Measurements from ENCODE around the gene EID2B. TPM values are rescaled to one million over a fixed set of nuclear protein-coding genes. Genes with fewer than 3 reads are reported as not detected.

EID2B gene
- total RNA-seq, 2 donors from 2014 or later: 4.3 to 4.5 TPM

DNA sequence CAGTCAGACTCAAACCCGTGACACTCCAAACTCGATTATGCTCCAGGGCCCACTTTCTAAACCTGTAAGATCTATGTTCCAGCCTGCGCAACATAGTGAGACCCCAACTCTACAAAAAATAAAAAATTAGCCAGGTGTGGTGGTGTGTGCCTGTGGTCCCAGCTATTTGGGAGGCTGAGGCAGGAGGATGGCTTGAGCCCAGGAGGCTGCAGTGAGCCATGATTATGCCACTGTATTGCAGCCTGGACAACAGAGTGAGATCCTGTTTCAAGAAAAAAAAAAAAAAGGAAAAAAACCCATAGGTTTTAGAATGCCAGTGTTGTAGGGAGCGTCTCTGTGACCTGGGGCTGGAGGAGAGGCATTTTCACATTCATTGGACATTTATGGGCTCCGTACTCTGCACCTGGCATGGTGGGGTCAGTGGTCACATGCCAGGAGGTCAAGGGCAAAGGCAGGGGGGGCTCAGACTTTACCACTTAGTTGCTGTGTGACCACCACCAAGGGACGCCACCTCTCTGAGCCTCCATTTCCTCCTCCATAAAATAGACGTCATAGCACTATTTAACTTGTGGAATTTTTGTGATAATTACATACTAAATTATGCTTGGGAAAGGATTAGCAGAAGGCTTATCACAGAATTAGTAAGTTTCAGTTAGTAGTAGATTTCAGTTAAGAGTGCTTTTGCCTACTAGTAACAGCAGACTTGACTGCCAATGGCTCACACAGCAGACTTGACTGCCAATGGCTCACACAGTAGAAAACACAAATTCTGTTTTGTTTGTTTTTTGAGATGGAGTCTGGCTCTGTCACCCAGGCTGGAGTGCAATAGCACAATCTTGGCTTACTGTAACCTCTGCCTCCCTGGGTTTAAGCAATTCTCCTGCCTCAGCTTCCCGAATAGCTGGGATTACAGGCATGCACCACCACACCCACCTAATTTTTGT lies 11.8 kb downstream of the EID2B start:
- DNase-seq (no peak), ATAC-seq (replicated peaks in 1 of 2) (no peak)
- H3K4me1 Mint-ChIP-seq (ENCODE audit: low read depth): peaks cover 11% of the 10 kb centered on the region
- peaks cover 24% of the 10 kb centered on the region for H3K27me3 Mint-ChIP-seq (ENCODE audit: low read depth)
- no peak overlapping the region for H3K27ac Mint-ChIP-seq
- H3K9me3 Mint-ChIP-seq: no peaks in the 10 kb centered on the region
- peaks cover 1 to 3% of the 10 kb centered on the region in 2 donors for H3K36me3 Mint-ChIP-seq (ENCODE audit: insufficient read depth in 2 of 2)
- no peak overlapping the region for H3K4me3 Mint-ChIP-seq

DNA sequence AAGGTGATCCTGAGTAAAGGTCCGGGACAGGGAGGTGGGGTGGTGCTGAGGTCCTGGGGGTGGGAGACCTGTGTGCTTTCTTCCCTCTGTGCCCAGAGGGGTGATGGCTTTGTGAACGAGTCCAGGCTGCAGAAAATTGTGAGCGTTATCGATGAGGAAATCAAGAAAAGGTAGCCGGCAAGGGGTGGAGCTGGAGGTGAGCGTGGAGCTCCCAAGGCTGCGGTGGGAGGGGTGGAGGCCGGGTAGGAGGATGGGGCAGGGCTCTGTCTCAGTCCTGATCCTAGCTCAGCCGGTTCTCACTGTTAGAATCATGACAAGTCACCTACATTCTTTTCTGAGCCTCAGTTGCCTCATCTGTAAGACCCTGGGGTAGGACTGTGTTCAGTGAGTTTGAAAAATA lies 13.7 kb downstream of the EID2B start:
- peaks cover 0 to 3% of the 10 kb centered on the region in 2 donors for H3K36me3 Mint-ChIP-seq (ENCODE audit: insufficient read depth in 2 of 2)
- H3K4me3 Mint-ChIP-seq: no peak overlapping the region
- peaks cover 14% of the 10 kb centered on the region for H3K4me1 Mint-ChIP-seq (ENCODE audit: low read depth)
- no peaks in the 10 kb centered on the region for H3K9me3 Mint-ChIP-seq
- DNase-seq (no peak), ATAC-seq (replicated peaks in 1 of 2) (no peak)
- H3K27ac Mint-ChIP-seq: no peak overlapping the region
- H3K27me3 Mint-ChIP-seq (ENCODE audit: low read depth): peaks cover 41% of the 10 kb centered on the region

DNA sequence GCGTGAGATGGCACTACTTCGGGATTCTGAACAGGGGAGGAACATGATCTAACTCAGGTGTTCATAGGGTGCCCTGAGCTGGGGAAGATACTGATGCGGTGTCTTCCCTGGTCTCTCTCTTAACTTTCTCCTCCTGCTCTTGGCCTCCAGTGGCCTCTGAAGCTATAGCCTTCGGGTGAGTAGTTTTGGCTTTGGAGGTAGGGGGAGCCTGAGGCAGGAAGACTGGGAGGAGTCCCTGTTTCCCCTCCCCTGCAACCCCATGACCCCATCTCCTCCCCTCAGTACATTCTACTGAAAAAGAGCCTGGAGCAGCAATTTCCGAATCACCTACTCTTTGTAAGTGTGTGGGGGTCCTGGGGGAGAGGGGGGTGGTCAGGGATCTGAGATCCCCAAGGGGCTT lies 14.2 kb downstream of the EID2B start:
- no peak overlapping the region for H3K27ac Mint-ChIP-seq
- H3K9me3 Mint-ChIP-seq: no peaks in the 10 kb centered on the region
- peaks cover 46% of the 10 kb centered on the region for H3K27me3 Mint-ChIP-seq (ENCODE audit: low read depth)
- peaks cover 14% of the 10 kb centered on the region for H3K4me1 Mint-ChIP-seq (ENCODE audit: low read depth)
- H3K36me3 Mint-ChIP-seq (ENCODE audit: insufficient read depth in 2 of 2): peaks cover 0 to 3% of the 10 kb centered on the region in 2 donors
- no peak for DNase-seq
- H3K4me3 Mint-ChIP-seq: no peak overlapping the region
- ATAC-seq (replicated peaks in 1 of 2): no peak

- Mint-ChIP-seq H3K4me3 (no peak overlapping the region), H3K36me3 (ENCODE audit: insufficient read depth in 2 of 2) (peaks cover 0 to 3% of the 10 kb centered on the region in 2 donors)
Measured at GRCh38 chr19:39517432-39517831, 15.2 kb downstream of the EID2B start.

GRCh38 chr19:39516270-39516669 lies 16.4 kb downstream of the EID2B start:
- Mint-ChIP-seq H3K27me3 (ENCODE audit: low read depth) (peaks cover 46% of the 10 kb centered on the region), H3K27ac (no peak overlapping the region), H3K9me3 (no peaks in the 10 kb centered on the region), H3K4me3 (peak overlapping the region; percentile 35 to 82), H3K36me3 (ENCODE audit: insufficient read depth in 2 of 2) (peaks cover 0 to 3% of the 10 kb centered on the region in 2 donors), H3K4me1 (ENCODE audit: low read depth) (peaks cover 14% of the 10 kb centered on the region)
- ATAC-seq (replicated peaks in 1 of 2) (no peak), DNase-seq (no peak)

More at GRCh38 chr19:39517432-39517831, 15.2 kb downstream of the EID2B start:
- DNase-seq: no peak
- Mint-ChIP-seq H3K27ac (no peak overlapping the region), H3K9me3 (no peaks in the 10 kb centered on the region), H3K4me1 (ENCODE audit: low read depth) (peaks cover 14% of the 10 kb centered on the region), H3K27me3 (ENCODE audit: low read depth) (peaks cover 46% of the 10 kb centered on the region)
- ATAC-seq (replicated peaks in 1 of 2): no peak

GRCh38 chr19:39515551-39516191 lies 17.0 kb downstream of the EID2B start:
- peaks cover 0 to 3% of the 10 kb centered on the region in 2 donors for H3K36me3 Mint-ChIP-seq (ENCODE audit: insufficient read depth in 2 of 2)
- peaks cover 14% of the 10 kb centered on the region for H3K4me1 Mint-ChIP-seq (ENCODE audit: low read depth)
- H3K27me3 Mint-ChIP-seq (ENCODE audit: low read depth): peaks cover 46% of the 10 kb centered on the region
- ATAC-seq (replicated peaks in 1 of 2) (peak in 1 of 2 donors; percentile 43), DNase-seq (peak in 1 of 2 donors; percentile 29)
- H3K4me3 Mint-ChIP-seq: peak overlapping the region; percentile 66 to 82
- no peaks in the 10 kb centered on the region for H3K9me3 Mint-ChIP-seq
- H3K27ac Mint-ChIP-seq: no peak overlapping the region

GRCh38 chr19:39514840-39515550 lies 17.7 kb downstream of the EID2B start, which contains the start of gene SELENOV:
Gene SELENOV (plus strand): TSS chr19:39515139. CDS start chr19:39515213, 74 bp downstream.
- peaks cover 14% of the 10 kb centered on the region for H3K4me1 Mint-ChIP-seq (ENCODE audit: low read depth)
- H3K4me3 Mint-ChIP-seq: peak within 1 kb of the TSS; percentile 74 to 82
- H3K27ac Mint-ChIP-seq: no peak within 1 kb of the TSS
- no peaks in the 10 kb centered on the region for H3K9me3 Mint-ChIP-seq
- peaks cover 46% of the 10 kb centered on the region for H3K27me3 Mint-ChIP-seq (ENCODE audit: low read depth)
- peak; percentile 29 to 32 for DNase-seq
- peak; percentile 58 to 60 for ATAC-seq (replicated peaks in 1 of 2)
- H3K36me3 Mint-ChIP-seq (ENCODE audit: insufficient read depth in 2 of 2): peaks cover 2 to 3% of the 10 kb centered on the region in 2 donors

DNA sequence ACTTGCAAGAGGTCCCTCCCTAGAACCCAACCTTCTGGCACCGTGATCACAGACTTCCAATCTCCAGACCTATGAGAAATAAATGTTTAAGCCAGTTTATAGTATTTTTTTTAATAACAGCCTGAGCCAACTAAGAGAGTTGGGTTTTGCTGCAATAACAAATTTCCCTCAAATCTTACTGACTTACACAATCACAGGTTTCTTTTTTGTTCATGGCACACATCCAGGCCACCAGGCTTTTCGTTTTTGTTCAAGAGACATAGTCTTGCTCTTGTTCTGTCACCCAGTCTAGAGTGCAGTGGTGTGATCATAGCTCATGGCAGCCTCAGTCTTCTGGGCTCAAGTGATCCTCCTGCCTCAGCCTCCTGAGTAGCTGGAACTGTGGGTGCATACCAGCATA lies 19.7 kb downstream of the EID2B start:
- peaks cover 18% of the 10 kb centered on the region for H3K4me1 Mint-ChIP-seq (ENCODE audit: low read depth)
- ATAC-seq (replicated peaks in 1 of 2): no peak
- peaks cover 55% of the 10 kb centered on the region for H3K27me3 Mint-ChIP-seq (ENCODE audit: low read depth)
- H3K4me3 Mint-ChIP-seq: no peak overlapping the region
- no peaks in the 10 kb centered on the region for H3K9me3 Mint-ChIP-seq
- no peak for DNase-seq
- H3K27ac Mint-ChIP-seq: peak overlapping the region; percentile 55
- H3K36me3 Mint-ChIP-seq (ENCODE audit: insufficient read depth in 2 of 2): peaks cover 2 to 3% of the 10 kb centered on the region in 2 donors

DNA sequence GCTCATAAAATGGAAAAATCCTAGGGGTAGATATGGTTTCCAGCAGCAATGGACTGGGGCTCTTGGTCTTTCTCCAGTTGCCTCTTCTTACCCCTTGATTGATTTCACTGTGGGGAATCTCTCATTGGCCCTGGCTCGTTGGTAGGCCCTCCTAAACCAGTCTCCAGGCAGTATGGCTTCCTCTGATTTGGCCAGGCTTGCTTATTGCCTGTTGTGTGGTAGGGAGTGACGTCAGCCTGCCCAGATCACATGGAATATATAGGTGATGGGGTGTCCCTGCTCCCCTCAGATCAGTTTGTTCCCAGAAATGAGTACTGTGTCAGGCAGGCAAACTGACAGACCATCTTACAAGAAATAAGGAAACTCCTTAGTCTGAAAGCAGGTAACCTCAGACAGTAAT lies 23.4 kb downstream of the EID2B start:
- no peak for ATAC-seq (replicated peaks in 1 of 2)
- peaks cover 17% of the 10 kb centered on the region for H3K4me1 Mint-ChIP-seq (ENCODE audit: low read depth)
- no peak overlapping the region for H3K27ac Mint-ChIP-seq
- H3K4me3 Mint-ChIP-seq: no peak overlapping the region
- no peak for DNase-seq
- peaks cover 53% of the 10 kb centered on the region for H3K27me3 Mint-ChIP-seq (ENCODE audit: low read depth)
- peaks cover 0 to 8% of the 10 kb centered on the region in 2 donors for H3K36me3 Mint-ChIP-seq (ENCODE audit: insufficient read depth in 2 of 2)
- H3K9me3 Mint-ChIP-seq: no peaks in the 10 kb centered on the region

- Mint-ChIP-seq H3K36me3 (ENCODE audit: insufficient read depth in 2 of 2) (peaks cover 0 to 8% of the 10 kb centered on the region in 2 donors), H3K4me1 (ENCODE audit: low read depth) (peaks cover 17% of the 10 kb centered on the region), H3K27me3 (ENCODE audit: low read depth) (peaks cover 53% of the 10 kb centered on the region), H3K9me3 (no peaks in the 10 kb centered on the region), H3K27ac (no peak overlapping the region), H3K4me3 (peak overlapping the region in 1 of 2 donors; percentile 94)
- DNase-seq (no peak), ATAC-seq (replicated peaks in 1 of 2) (no peak)
Measured at GRCh38 chr19:39508629-39509028, 24.0 kb downstream of the EID2B start.

DNA sequence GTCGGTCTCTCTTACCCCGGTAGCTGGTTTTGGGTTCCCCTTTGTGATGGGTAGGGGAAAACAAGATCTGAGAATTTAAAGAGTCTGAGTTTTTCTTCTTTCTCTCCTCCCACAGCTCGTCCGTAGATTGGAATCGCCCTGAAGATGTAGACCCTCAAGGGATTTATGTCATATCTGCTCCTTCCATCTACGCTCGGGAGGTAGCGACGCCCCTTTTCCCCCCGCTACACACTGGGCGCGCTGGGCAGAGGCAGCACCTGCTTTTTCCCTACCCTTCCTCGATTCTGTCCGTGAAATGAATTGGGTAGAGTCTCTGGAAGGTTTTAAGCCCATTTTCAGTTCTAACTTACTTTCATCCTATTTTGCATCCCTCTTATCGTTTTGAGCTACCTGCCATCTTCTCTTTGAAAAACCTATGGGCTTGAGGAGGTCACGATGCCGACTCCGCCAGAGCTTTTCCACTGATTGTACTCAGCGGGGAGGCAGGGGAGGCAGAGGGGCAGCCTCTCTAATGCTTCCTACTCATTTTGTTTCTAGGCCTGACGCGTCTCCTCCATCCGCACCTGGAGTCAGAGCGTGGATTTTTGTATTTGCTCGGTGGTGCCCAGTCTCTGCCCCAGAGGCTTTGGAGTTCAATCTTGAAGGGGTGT lies 24.8 kb downstream of the EID2B start:
- peaks cover 59% of the 10 kb centered on the region for H3K27me3 Mint-ChIP-seq (ENCODE audit: low read depth)

GRCh38 chr19:39506944-39507714 lies 25.5 kb downstream of the EID2B start:
- Mint-ChIP-seq H3K27me3 (ENCODE audit: low read depth) (peaks cover 59% of the 10 kb centered on the region), H3K27ac (no peak overlapping the region)

More for the DNA sequence above, 24.8 kb downstream of the EID2B start:
- Mint-ChIP-seq H3K27ac (no peak overlapping the region), H3K4me3 (peak overlapping the region; percentile 86 to 94), H3K9me3 (no peaks in the 10 kb centered on the region), H3K4me1 (ENCODE audit: low read depth) (peaks cover 25% of the 10 kb centered on the region), H3K36me3 (ENCODE audit: insufficient read depth in 2 of 2) (peaks cover 0 to 8% of the 10 kb centered on the region in 2 donors)
- no peak for DNase-seq
- no peak for ATAC-seq (replicated peaks in 1 of 2)

More at GRCh38 chr19:39506944-39507714, 25.5 kb downstream of the EID2B start:
- Mint-ChIP-seq H3K4me1 (ENCODE audit: low read depth) (peaks cover 25% of the 10 kb centered on the region), H3K9me3 (no peaks in the 10 kb centered on the region), H3K36me3 (ENCODE audit: insufficient read depth in 2 of 2) (peaks cover 0 to 8% of the 10 kb centered on the region in 2 donors), H3K4me3 (peak overlapping the region; percentile 86 to 94)
- DNase-seq (peak; percentile 70 to 71), ATAC-seq (replicated peaks in 1 of 2) (peak; percentile 80 to 81)
